GM21529 (cell line): ENCODE measurements around the gene TGFB1.
"Not testable (repeated sequence)": the region's sequence is repeated elsewhere in the genome, so short reads cannot be mapped to it uniquely, and the experiment has no call there.

Source experiments
- ATAC-seq: cut with Tn5 transposase; IDR thresholded peaks from one replicate; pipeline ENCODE4 v1.9.1; 2021; ENCODE audit not compliant: unreplicated experiment

Gene TGFB1

DNA sequence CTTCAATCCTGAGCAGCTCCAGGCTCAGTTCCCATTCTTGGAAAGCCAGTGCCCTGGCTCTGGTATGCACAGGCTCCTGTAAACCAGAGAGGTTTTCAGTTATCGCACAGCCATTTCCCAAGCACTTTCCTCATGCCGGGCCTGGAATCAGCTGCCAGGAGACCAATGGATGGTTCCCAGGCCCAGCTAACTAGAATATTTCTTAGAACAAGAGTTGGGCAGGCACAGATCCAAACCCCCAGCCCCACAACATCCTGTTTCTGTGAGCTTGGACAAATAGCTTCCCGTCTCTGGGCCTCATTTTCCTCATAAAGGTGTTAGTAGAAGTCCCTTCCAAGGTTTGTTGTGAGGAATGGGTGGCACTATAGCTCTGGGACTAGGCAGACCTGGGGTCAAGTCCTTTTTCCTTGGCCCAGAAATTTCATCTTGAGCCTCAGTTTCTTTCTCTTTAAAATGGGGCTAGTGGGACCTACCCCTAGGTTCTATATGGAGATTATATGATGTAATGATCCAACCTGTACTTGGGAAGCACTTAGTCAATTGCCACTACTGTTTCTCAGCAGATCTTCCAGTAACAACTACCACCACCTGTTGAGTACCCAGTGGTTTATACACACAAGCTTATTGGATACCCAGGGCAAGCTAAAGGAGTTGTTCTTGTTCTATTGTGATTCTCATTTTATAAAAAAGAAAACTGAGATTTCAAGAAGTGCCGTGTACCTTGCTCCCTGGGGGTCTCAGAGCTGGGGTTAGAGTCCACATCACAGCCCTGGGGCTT, 48.8 kb downstream of the TGFB1 start:
- ATAC-seq: no peak

DNA sequence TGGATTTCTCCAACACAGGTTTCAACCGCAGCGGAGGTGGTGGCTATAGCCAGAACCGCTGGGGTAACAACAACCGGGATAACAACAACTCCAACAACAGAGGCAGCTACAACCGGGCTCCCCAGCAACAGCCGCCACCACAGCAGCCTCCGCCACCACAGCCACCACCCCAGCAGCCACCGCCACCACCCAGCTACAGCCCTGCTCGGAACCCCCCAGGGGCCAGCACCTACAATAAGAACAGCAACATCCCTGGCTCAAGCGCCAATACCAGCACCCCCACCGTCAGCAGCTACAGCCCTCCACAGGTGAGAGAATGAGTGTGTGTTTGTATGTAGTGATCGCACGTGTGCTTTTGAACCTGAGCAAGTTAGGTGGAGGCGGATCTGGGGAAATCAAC, 49.8 kb downstream of the TGFB1 start:
- ATAC-seq: no peak

DNA sequence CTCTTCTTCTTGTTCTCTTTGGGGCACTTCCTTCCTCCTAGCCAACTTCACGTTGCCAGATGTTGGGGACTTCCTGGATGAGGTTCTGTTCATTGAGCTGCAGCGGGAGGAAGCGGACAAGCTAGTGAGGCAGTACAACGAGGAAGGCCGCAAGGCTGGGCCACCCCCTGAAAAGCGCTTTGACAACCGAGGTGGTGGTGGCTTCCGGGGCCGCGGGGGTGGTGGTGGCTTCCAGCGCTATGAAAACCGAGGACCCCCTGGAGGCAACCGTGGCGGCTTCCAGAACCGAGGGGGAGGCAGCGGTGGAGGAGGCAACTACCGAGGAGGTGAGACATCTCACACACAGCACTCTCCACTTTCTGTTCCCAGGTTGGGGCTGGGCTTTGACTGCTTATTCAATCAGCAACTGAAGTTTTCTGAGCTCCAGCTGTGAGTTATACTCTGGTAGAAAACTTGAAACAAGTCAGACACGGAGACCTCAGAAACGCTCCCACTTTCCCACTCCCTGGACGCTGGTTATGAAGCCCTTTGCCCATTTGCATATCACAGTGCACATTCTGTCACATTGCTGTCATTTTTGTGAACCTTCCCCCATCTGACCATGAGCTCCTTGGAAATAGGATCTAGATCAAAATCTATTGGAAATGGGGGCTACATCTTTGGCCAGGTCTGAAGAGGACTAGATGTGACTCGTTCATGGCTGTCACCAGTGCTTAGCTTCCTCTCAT, 50.9 kb downstream of the TGFB1 start:
- no peak for ATAC-seq

DNA sequence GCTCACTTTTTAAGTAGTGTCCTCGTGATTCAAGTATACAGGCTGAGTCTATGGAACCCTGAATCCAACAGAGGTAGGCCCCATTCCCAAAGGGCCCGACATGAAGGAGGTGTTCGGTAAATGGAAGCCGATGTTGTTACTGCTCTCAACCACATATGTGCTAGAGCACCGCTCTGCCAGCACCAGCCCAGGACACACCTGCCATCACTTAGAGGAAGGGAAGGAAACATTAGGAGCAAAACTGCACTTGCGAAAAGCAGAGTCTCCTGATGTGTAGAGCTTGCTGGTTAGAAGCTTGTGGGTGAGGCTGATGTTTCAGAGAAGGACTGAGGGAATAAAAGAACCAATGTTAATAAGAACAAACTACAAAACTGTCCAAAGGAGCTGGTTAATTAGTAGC, 53.2 kb downstream of the TGFB1 start:
- no peak for ATAC-seq

DNA sequence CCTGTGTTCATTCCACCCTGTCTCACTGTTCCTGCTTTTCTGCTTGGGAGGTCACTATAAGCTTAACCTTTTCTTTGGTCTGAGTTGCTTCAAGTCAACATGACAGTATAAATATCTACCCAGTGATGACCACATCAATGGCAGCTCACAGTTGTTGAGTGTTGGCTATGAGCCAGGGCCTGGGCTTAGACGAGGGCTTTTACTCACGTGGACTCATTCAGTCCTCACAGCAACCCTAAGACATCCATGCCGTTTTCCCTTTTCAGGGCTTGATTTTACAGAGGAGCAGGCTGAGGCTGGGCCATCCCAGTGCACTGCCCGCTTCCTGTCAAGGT, 54.0 kb downstream of the TGFB1 start:
- ATAC-seq: no peak

DNA sequence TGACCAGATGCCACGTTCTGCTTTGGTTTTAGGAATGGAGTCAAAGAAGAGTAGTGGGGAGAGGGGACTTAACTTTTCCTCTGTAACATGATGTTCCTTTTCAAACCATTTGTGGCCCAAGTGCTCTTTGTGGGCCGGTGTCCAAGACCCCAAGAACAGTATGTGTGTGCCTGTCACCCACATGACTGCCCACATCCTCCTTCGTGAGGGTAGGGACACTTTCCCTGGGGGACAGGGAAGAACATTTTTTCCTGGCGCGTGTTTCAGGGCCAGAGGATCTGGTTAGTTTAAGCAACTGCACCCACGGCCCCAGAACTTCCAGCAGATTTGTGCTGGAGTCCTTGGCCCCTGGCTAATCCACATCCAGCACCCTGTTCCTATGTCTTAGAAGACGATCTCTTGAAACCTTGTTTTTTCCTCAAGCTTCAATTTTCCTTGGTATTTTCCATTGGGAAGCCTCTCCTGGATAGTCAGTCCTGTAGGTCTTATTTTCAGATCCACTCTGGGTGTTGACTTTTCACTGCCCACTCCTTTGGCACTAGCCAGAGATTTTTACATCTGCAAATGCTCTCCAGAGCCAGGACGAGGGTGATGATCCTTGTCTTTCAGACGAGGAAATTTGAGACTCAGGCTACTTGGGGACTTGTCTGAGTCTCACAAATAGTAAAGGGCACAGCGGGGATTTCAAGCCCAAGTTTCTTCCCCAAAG, 54.5 kb downstream of the TGFB1 start:
- ATAC-seq: no peak

DNA sequence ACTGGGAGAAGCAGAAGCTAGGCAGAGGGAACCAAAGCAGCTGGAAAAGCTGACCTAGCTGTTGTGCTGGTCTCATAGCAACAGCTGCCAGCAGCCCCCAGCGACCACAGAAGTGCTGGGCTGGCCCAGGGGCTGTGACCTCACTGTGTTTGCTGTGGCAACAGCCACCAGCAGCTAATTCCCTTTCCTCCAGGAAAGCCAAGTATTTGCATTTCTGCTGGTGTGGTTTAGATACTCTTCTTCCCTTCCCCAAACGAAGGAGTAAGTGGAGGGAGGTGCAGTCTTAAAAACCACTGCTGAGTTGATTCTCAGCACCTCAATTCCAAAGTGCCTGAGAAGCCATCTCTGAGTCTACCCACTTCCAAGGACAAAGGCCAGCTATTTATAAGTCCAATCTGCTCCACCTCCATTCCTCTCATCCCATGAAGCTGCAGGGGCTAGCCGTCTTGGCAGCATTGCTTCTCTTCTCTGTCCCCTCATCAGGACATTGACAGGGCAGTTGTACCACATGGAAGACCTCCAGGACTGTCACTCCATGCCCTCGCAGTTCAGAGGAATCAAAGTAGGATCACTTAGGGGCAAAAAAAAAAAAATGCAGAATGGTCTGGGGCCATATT, 55.3 kb downstream of the TGFB1 start:
- peak; percentile 28 for ATAC-seq

DNA sequence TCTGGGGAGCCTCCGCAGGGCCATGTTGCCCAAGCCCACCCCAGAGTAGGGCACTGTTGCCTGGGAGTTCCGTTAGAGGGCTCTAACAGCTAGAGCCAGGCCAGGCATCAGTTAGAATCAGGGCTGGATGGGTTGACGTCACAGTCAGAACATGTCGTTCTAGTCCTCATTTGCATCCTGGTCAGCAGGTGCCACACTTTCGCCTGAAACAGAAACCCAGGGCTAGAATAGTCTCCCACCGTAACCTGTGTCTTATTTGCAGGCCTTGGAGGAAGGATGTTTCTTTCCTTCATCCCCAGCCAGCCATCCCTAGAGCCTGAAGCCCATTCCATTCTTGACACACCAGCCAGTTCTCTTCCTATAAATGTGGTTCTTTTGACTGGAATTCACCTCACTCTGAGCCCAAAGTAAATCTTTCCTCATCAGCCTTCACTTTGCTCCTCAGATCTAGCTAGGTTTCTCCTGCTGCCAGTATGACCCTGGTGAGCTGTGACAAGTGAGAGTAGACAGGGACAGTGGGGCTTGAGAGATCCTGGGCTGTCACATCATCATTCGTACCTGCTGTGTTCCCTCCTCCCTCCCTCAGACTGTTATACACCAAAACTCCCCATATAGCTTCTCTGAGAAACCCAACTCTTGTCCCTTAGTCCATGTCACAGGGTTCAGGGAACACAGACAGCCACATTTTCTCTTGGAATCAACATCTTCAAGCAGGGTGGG, 55.9 kb downstream of the TGFB1 start:
- ATAC-seq: peak; percentile 74

DNA sequence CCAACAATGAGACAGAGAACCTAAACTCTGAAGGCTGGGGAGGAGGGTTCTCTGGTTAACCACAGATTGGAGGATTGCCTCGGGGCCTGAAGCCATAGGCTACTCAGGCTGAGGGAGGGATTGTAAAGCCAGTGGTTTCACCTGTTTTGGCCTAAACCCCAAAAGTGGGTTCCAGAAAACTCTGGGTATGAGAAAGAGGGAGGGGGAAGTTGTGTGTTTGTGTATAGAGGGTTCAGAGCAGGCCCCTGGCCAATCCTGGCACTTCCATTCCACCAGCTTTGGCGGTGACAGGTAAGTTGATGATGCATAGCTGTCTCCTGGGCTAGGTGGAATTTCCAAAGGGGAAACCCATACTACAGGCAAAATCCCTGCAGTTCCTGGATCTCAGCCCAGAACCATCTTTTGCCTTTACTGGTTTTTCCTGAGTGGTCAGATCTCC, 57.3 kb downstream of the TGFB1 start:
- no peak for ATAC-seq

DNA sequence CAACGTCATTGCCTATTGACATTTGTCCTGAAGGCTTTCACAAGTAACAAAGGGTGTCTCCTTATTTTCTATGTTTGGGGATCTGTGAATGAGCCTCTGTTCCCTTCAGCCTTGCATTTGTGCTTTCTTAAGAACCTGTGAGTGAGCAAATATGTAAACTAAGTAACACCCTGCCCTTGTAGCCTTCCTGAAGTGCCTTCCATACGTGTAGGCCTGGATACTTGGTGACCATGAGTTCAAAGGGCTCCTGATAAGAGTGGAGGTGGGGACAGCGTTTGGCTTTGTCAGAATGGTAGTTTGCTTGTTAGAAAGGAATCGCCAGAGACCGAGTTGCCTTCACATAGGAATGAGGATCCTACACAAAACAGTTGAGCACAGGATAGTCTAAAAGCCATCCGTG, 58.2 kb downstream of the TGFB1 start:
- no peak for ATAC-seq

DNA sequence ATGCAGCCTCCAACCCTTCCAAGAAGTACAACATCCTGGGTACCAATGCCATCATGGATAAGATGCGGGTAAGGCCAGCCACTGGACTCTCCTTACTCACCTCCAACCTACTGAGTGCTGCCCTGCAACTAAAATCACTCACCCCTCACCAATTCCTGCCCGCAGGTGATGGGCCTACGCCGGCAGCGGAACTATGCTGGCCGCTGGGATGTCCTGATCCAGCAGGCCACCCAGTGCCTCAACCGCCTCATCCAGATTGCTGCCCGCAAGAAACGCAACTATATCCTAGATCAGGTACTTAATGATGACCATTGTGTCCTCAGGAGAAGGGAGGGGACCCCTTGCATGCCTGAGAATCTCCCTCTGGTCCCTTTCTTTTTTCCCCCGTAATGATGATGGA, 59.3 kb downstream of the TGFB1 start:
- no peak for ATAC-seq

DNA sequence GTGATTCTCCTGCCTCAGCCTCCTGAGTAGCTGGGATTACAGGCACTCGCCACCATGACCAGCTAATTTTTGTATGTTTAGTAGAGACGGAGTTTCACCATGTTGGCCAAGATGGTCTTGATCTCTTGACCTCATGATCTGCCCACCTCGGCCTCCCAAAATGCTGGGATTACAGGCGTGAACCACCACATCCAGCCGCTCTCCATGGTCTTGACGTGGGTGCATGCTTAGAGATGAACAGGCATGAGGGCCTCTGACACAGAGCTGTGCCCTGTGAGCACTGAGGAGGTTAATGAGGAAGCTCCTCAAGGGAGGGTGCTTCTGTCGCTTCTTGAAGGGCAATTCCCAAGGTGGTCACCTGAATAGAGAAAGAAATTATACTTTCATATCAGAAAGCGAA, 63.9 kb downstream of the TGFB1 start:
- not testable (repeated sequence) for ATAC-seq

DNA sequence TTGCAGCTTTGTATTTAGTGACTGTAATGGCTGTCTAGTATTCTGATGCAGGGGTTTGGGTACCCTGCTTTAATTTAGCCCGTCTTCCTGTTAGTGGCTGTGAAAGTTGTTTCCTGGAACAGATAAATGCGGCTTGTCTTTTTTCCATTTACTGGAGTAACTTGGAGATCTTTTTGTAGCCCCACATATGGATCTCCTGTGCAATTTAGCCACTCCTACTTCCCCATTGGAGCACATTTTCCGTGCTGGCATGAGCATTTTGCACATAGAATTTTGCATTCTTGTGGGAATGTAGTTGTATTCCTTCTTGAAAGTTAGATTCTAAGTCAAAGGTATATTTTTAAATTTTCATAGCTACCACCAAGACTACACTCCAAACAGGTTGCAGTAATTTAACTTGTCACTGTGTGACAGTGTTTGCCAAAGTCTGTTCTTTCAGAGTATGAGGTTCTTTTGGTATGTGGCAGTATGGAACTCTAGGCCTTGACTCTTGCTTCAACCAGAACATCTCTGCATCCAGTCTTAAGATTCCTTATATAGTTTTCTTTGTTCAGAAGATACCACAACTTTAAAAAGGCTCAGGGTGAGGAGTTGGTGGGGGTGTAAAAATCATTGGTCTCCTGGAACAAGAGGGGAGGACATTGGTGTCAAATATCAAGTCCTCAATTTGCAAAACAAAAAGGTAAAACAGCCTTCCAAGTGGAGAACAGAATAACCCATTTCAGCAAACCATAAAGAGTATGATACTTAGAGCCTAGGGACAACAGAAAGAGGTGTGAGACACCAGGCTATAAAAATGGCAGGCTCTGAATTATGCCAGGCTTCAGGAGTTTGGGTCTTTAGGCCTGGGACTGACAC, 64.8 kb downstream of the TGFB1 start:
- no peak for ATAC-seq
